ENCODE measurements around the gene CEP295NL.

DNA sequence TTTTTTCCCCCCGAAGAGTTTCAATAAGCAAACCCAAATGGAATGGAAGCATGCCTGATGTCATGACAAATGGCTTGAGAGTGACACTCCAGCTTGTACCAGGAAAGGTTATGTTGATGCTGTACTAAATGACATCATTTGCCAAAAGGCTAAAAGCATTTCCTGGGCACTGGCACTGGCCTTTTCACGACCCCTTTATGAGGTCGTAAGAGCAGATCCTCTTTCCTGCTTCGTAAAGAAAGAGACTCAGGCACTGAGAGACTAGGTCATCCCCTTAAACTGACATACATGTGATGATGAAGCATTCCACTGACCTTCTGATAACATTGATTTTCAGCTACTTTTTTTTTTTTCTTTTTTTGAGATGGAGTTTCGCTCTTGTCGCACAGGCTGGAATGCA lies 30.5 kb downstream of the CEP295NL start:
- TF ChIP-seq, protein P1, sequence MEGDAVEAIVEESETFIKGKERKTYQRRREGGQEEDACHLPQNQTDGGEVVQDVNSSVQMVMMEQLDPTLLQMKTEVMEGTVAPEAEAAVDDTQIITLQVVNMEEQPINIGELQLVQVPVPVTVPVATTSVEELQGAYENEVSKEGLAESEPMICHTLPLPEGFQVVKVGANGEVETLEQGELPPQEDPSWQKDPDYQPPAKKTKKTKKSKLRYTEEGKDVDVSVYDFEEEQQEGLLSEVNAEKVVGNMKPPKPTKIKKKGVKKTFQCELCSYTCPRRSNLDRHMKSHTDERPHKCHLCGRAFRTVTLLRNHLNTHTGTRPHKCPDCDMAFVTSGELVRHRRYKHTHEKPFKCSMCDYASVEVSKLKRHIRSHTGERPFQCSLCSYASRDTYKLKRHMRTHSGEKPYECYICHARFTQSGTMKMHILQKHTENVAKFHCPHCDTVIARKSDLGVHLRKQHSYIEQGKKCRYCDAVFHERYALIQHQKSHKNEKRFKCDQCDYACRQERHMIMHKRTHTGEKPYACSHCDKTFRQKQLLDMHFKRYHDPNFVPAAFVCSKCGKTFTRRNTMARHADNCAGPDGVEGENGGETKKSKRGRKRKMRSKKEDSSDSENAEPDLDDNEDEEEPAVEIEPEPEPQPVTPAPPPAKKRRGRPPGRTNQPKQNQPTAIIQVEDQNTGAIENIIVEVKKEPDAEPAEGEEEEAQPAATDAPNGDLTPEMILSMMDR (conservative IDR thresholded peaks at IDR 0.05): no peak
- TF ChIP-seq EZH2 (IDR thresholded peaks at IDR 0.05; ENCODE audit: low read depth): no peak

Data from PC-9 (cell line).